GM19397 (cell line): ENCODE data around the gene ANKRD23.

Experiments
- ATAC-seq: cut with Tn5 transposase; IDR thresholded peaks from one replicate; pipeline ENCODE4 v1.9.1; 2021; ENCODE audit warnings: mild to moderate bottlenecking, moderate library complexity; ENCODE audit not compliant: unreplicated experiment

The ANKRD23 gene

GRCh38 chr2:96839875-96840850 lies 3.7 kb downstream of the ANKRD23 start:
- ATAC-seq: no peak

GRCh38 chr2:96839293-96839874 lies 4.4 kb downstream of the ANKRD23 start:
- peak; percentile 70 for ATAC-seq

GRCh38 chr2:96838345-96839292 lies 5.2 kb downstream of the ANKRD23 start:
- ATAC-seq: peak; percentile 9

GRCh38 chr2:96837575-96837974 lies 6.2 kb downstream of the ANKRD23 start:
- ATAC-seq: no peak

GRCh38 chr2:96835830-96836229 lies 8.0 kb downstream of the ANKRD23 start:
- ATAC-seq: no peak

GRCh38 chr2:96832754-96833507 lies 10.9 kb downstream of the ANKRD23 start:
- no peak for ATAC-seq

- ATAC-seq: no peak
Measured at GRCh38 chr2:96832408-96832753, 11.4 kb downstream of the ANKRD23 start.

GRCh38 chr2:96831679-96832078 lies 12.1 kb downstream of the ANKRD23 start:
- no peak for ATAC-seq

GRCh38 chr2:96830044-96830562 lies 13.7 kb downstream of the ANKRD23 start:
- no peak for ATAC-seq

GRCh38 chr2:96828874-96829273 lies 14.9 kb downstream of the ANKRD23 start:
- ATAC-seq: no peak

GRCh38 chr2:96828436-96828835 lies 15.4 kb downstream of the ANKRD23 start:
- ATAC-seq: no peak

- ATAC-seq: no peak
Measured at GRCh38 chr2:96826546-96827278, 17.1 kb downstream of the ANKRD23 start.

- ATAC-seq: no peak
Measured at GRCh38 chr2:96825057-96825456, 18.8 kb downstream of the ANKRD23 start.

- ATAC-seq: no peak
Measured at GRCh38 chr2:96824079-96824870, 19.5 kb downstream of the ANKRD23 start.

GRCh38 chr2:96823198-96823597 lies 20.6 kb downstream of the ANKRD23 start:
- no peak for ATAC-seq

GRCh38 chr2:96822786-96823185 lies 21.0 kb downstream of the ANKRD23 start:
- no peak for ATAC-seq

GRCh38 chr2:96821113-96821675 lies 22.6 kb downstream of the ANKRD23 start:
- no peak for ATAC-seq

GRCh38 chr2:96819876-96820511 lies 23.8 kb downstream of the ANKRD23 start:
- no peak for ATAC-seq
